ENCODE results near the gene SULT1C4.
A peak's percentile ranks its signal among the peaks of the same experiment; 100 is the strongest.

SULT1C4 gene

DNA sequence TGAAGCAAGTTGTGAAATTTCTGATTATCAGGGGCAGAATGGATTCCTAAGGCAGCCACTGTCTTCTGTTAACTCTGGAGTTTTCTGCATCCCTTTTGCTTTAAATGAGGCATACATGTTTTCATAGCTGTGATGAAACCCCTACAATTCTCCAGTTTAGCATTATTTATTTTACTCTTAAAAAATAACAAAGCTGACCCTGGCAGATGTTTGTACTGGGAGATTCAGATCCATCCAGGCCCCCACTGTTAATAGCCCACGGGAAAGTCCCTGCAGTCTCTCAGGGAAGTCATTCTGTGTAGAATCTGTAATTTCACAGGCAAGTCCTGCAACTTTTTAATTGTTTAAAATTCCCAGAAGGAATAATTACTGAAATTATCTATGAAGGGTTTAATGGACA, 353 bp upstream of the SULT1C4 start:
- Histone ChIP-seq H3K9ac (ENCODE audit: low read length) (no peak overlapping the region), H3K36me3 (ENCODE audit: control insufficient read depth, insufficient read depth, low read length, severe bottlenecking) (no peaks in the 10 kb centered on the region), H3K9me3 (ENCODE audit: control insufficient read depth, low read length) (no peaks in the 10 kb centered on the region), H3K4me3 (ENCODE audit: low read length) (no peak overlapping the region), H3K4me1 (ENCODE audit: control insufficient read depth, insufficient read depth, low read length) (peaks cover 5% of the 10 kb centered on the region), H3K27me3 (replicated peaks; ENCODE audit: control insufficient read depth, insufficient read depth, low read length) (no peaks in the 10 kb centered on the region)
- peak; percentile 67 for DNase-seq (ENCODE audit: low read depth)

GRCh38 chr2:108378851-108379250, 1.1 kb downstream of the SULT1C4 start:
- no peak overlapping the region for H3K9ac ChIP-seq (ENCODE audit: low read length)
- H3K4me3 ChIP-seq (ENCODE audit: low read length): no peak overlapping the region
- DNase-seq (ENCODE audit: low read depth): no peak
- no peaks in the 10 kb centered on the region for H3K27me3 ChIP-seq (replicated peaks; ENCODE audit: control insufficient read depth, insufficient read depth, low read length)
- H3K4me1 ChIP-seq (ENCODE audit: control insufficient read depth, insufficient read depth, low read length): peaks cover 5% of the 10 kb centered on the region
- H3K9me3 ChIP-seq (ENCODE audit: control insufficient read depth, low read length): no peaks in the 10 kb centered on the region
- H3K36me3 ChIP-seq (ENCODE audit: control insufficient read depth, insufficient read depth, low read length, severe bottlenecking): no peaks in the 10 kb centered on the region

DNA sequence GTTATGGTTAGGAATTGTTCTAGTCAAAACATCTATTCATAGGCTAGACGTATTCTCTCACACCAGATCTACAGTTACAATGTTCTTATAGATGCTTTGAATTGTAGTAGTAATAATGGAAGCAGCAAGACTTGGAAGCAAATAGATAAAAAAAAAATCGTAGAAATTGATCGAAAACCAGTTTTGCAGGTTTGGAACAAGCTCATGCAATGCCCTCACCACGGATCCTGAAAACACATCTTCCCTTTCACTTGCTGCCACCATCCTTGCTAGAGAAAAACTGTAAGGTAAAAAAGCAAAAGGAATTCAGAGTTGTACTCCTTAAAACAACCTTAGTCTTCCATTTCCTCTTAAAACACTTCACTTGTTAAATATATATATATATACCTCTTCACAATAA, 4.4 kb downstream of the SULT1C4 start:
- Histone ChIP-seq H3K27me3 (replicated peaks; ENCODE audit: control insufficient read depth, insufficient read depth, low read length) (no peaks in the 10 kb centered on the region), H3K9me3 (ENCODE audit: control insufficient read depth, low read length) (no peaks in the 10 kb centered on the region), H3K9ac (ENCODE audit: low read length) (no peak overlapping the region), H3K36me3 (ENCODE audit: control insufficient read depth, insufficient read depth, low read length, severe bottlenecking) (no peaks in the 10 kb centered on the region), H3K4me1 (ENCODE audit: control insufficient read depth, insufficient read depth, low read length) (peaks cover 4% of the 10 kb centered on the region), H3K4me3 (ENCODE audit: low read length) (no peak overlapping the region)
- no peak for DNase-seq (ENCODE audit: low read depth)

DNA sequence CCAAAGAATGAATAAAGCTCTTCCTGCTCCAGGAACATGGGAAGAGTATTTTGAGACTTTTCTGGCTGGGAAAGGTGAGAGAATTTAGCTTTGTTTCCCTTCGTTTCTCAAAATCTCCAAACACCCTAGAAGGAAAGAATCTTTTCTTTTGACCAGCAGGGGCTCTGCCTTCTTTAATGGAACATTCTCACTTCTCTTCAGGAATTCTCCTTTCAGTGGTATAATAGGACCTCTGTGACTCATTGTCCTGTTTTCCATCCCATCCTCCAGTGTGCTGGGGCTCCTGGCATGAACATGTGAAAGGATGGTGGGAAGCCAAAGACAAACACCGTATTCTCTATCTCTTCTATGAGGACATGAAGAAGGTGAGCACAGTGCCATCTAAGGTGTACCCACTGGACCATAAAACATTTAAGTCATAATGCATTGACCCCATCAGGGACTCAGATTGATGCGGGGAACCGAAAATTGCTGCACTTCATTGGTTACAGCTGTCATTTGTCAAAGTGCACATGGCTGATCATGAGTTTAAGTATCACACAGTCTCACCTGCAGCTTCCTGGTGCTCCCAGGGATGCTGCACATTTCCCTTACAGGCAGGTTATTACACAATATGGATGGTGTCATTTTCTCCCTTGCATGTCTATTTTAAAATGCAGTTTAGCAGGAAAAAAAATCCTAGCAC, 5.5 kb downstream of the SULT1C4 start:
- Histone ChIP-seq H3K9me3 (ENCODE audit: control insufficient read depth, low read length) (no peaks in the 10 kb centered on the region), H3K4me1 (ENCODE audit: control insufficient read depth, insufficient read depth, low read length) (no peaks in the 10 kb centered on the region), H3K9ac (ENCODE audit: low read length) (no peak overlapping the region), H3K27me3 (replicated peaks; ENCODE audit: control insufficient read depth, insufficient read depth, low read length) (no peaks in the 10 kb centered on the region), H3K4me3 (ENCODE audit: low read length) (no peak overlapping the region), H3K36me3 (ENCODE audit: control insufficient read depth, insufficient read depth, low read length, severe bottlenecking) (no peaks in the 10 kb centered on the region)
- no peak for DNase-seq (ENCODE audit: low read depth)

DNA sequence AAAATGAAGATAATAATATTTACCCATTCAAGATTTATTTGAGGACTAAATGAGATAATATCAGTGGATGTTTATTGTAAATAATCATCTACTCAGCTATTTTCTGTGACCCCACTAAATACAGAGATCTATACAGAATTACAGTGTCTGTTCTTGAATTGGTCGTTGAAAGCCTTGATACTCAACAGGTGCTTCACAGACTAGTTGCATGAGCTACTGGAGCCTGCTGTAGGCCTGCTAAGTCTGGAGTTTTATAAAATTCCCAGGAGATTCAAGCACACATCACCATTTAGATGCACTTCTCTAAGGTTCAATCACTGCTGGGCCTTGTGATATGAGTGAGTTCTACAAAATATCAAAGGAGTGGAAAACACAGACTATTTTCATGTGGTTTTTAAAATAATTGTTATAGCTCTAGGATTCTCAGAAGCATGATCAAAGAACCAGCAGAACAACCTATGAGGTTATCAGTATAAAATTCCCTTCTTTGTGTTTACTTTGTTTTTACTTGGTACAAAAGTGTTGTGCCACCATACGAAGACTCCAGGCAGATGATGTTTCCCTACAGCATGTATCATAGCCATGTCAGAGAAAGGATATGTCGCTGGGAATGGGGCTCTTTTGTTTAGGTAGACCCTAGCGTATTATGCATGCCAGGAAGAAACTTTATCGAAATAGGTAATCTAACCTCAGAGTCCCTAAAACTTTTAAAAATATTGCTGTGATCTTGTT, 7.1 kb downstream of the SULT1C4 start:
- H3K27me3 ChIP-seq (replicated peaks; ENCODE audit: control insufficient read depth, insufficient read depth, low read length): no peaks in the 10 kb centered on the region
- DNase-seq (ENCODE audit: low read depth): no peak
- H3K4me3 ChIP-seq (ENCODE audit: low read length): no peak overlapping the region
- H3K4me1 ChIP-seq (ENCODE audit: control insufficient read depth, insufficient read depth, low read length): no peaks in the 10 kb centered on the region
- H3K9ac ChIP-seq (ENCODE audit: low read length): no peak overlapping the region
- no peaks in the 10 kb centered on the region for H3K9me3 ChIP-seq (ENCODE audit: control insufficient read depth, low read length)
- no peaks in the 10 kb centered on the region for H3K36me3 ChIP-seq (ENCODE audit: control insufficient read depth, insufficient read depth, low read length, severe bottlenecking)

DNA sequence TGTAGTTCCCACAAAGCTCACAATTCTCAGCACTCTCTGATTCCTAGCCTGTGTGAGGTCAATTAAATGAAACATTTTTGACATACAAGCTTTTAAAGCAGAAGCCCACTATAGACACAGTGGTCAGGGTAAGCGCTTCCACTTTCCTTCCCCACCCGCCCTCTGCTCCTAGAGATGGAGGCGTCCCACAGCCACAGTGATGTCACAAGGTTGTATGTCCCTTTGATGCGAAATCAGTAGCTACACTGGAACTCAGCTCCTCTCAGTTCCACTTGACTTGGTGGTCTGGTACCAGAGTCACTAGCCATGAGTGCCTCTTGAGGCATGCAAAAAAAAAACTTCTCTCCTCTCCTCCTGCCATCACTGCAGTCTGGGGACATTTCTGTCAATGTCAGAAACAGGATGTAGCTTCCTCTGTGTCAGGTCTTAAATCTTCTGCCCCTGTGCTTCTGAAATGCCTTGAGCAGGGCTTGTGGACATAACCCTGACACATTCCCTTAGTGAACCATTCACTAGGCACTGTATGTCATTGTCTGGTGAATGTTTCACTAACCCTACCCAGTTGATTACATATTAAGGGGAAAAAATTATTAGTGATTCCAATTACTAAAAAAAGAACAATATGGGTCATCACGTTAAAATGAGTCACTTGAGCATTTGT, 7.8 kb downstream of the SULT1C4 start:
- no peaks in the 10 kb centered on the region for H3K36me3 ChIP-seq (ENCODE audit: control insufficient read depth, insufficient read depth, low read length, severe bottlenecking)
- no peaks in the 10 kb centered on the region for H3K27me3 ChIP-seq (replicated peaks; ENCODE audit: control insufficient read depth, insufficient read depth, low read length)
- no peak overlapping the region for H3K9ac ChIP-seq (ENCODE audit: low read length)
- no peak overlapping the region for H3K4me3 ChIP-seq (ENCODE audit: low read length)
- no peak for DNase-seq (ENCODE audit: low read depth)
- H3K4me1 ChIP-seq (ENCODE audit: control insufficient read depth, insufficient read depth, low read length): no peaks in the 10 kb centered on the region
- no peaks in the 10 kb centered on the region for H3K9me3 ChIP-seq (ENCODE audit: control insufficient read depth, low read length)

GRCh38 chr2:108388045-108388444, 10.3 kb downstream of the SULT1C4 start:
- Histone ChIP-seq H3K9me3 (ENCODE audit: control insufficient read depth, low read length) (peaks cover 7% of the 10 kb centered on the region), H3K9ac (ENCODE audit: low read length) (no peak overlapping the region), H3K27me3 (replicated peaks; ENCODE audit: control insufficient read depth, insufficient read depth, low read length) (no peaks in the 10 kb centered on the region), H3K36me3 (ENCODE audit: control insufficient read depth, insufficient read depth, low read length, severe bottlenecking) (no peaks in the 10 kb centered on the region), H3K4me1 (ENCODE audit: control insufficient read depth, insufficient read depth, low read length) (no peaks in the 10 kb centered on the region), H3K4me3 (ENCODE audit: low read length) (no peak overlapping the region)
- no peak for DNase-seq (ENCODE audit: low read depth)

DNA sequence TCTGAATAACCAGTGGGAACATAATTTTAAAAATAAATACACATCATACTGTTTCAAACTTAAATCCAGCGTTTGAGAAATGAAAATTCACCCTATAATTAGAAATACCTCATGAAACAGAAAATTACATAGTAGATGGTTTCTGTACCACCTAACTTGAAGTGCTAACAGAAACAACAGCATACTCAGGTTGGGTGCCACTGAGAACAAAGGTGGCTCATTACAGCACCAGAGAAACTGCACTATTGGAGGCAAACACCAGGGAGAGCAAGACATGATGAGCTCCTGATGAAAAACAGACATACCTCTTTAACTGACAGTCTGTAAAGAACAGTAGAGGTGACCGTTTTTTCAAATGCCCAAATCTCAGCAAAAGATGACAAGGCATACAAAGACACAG, 12.6 kb downstream of the SULT1C4 start:
- no peak overlapping the region for H3K9ac ChIP-seq (ENCODE audit: low read length)
- H3K4me1 ChIP-seq (ENCODE audit: control insufficient read depth, insufficient read depth, low read length): no peaks in the 10 kb centered on the region
- no peaks in the 10 kb centered on the region for H3K27me3 ChIP-seq (replicated peaks; ENCODE audit: control insufficient read depth, insufficient read depth, low read length)
- H3K4me3 ChIP-seq (ENCODE audit: low read length): no peak overlapping the region
- peaks cover 14% of the 10 kb centered on the region for H3K9me3 ChIP-seq (ENCODE audit: control insufficient read depth, low read length)
- H3K36me3 ChIP-seq (ENCODE audit: control insufficient read depth, insufficient read depth, low read length, severe bottlenecking): no peaks in the 10 kb centered on the region
- DNase-seq (ENCODE audit: low read depth): no peak

- DNase-seq (ENCODE audit: low read depth): no peak
- H3K9me3 ChIP-seq (ENCODE audit: control insufficient read depth, low read length): peaks cover 14% of the 10 kb centered on the region
- H3K4me1 ChIP-seq (ENCODE audit: control insufficient read depth, insufficient read depth, low read length): no peaks in the 10 kb centered on the region
- H3K9ac ChIP-seq (ENCODE audit: low read length): no peak overlapping the region
- H3K27me3 ChIP-seq (replicated peaks; ENCODE audit: control insufficient read depth, insufficient read depth, low read length): no peaks in the 10 kb centered on the region
- H3K36me3 ChIP-seq (ENCODE audit: control insufficient read depth, insufficient read depth, low read length, severe bottlenecking): no peaks in the 10 kb centered on the region
- no peak overlapping the region for H3K4me3 ChIP-seq (ENCODE audit: low read length)
Observed at GRCh38 chr2:108392029-108392428, 14.3 kb downstream of the SULT1C4 start.

GRCh38 chr2:108393197-108393596, 15.4 kb downstream of the SULT1C4 start:
- H3K27me3 ChIP-seq (replicated peaks; ENCODE audit: control insufficient read depth, insufficient read depth, low read length): no peaks in the 10 kb centered on the region
- H3K4me1 ChIP-seq (ENCODE audit: control insufficient read depth, insufficient read depth, low read length): no peaks in the 10 kb centered on the region
- DNase-seq (ENCODE audit: low read depth): no peak
- no peak overlapping the region for H3K4me3 ChIP-seq (ENCODE audit: low read length)
- peaks cover 14% of the 10 kb centered on the region for H3K9me3 ChIP-seq (ENCODE audit: control insufficient read depth, low read length)
- no peaks in the 10 kb centered on the region for H3K36me3 ChIP-seq (ENCODE audit: control insufficient read depth, insufficient read depth, low read length, severe bottlenecking)
- no peak overlapping the region for H3K9ac ChIP-seq (ENCODE audit: low read length)

DNA sequence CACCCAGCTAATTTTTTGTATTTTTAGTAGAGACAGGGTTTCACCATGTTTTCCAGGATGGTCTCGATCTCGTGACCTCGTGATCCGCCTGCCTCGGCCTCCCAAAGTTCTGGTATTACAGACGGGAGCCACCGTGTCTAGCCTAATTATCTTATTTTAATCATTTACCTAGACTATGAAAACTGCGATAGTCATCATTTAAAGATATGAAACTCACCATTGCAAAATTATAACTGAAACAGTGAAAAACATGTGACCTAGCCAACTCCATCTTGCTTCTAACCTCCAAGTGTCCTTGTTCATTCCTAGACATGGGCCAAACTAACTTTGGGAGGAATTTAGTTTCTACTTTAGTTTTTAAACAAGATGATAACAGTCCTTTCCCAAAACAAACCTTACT, 17.4 kb downstream of the SULT1C4 start:
- Histone ChIP-seq H3K9me3 (ENCODE audit: control insufficient read depth, low read length) (peaks cover 28% of the 10 kb centered on the region), H3K4me3 (ENCODE audit: low read length) (no peak overlapping the region), H3K9ac (ENCODE audit: low read length) (no peak overlapping the region), H3K36me3 (ENCODE audit: control insufficient read depth, insufficient read depth, low read length, severe bottlenecking) (no peaks in the 10 kb centered on the region), H3K27me3 (replicated peaks; ENCODE audit: control insufficient read depth, insufficient read depth, low read length) (no peaks in the 10 kb centered on the region), H3K4me1 (ENCODE audit: control insufficient read depth, insufficient read depth, low read length) (no peaks in the 10 kb centered on the region)
- no peak for DNase-seq (ENCODE audit: low read depth)
